Measurements from ENCODE around the gene PACRG.

The PACRG gene

DNA sequence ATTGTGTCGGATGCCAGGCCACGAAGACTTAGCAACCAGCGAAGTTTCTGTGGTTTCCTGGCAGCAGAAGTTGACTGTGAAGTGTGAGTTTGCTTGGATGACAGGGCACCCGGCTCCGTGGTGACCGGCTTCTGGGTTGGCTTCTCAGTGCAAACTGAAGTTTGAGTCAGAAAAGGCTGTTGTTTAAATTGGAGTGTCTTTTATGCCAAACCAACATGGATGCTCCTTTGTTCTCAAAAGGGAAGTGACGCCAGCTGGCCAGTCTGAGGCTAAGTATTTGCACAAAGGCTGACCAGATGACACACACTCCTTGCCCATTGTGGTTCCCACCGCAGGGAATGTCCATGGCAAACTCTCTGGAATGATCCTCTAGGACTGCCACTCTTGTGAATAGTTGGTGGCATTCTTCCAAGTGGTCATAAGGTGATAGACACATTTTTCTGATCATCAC, 521.9 kb downstream of the PACRG start:
- no peak overlapping the region for H3K4me3 ChIP-seq (ENCODE audit: control insufficient read depth, low read depth, low read length)
- TF ChIP-seq, protein P1, sequence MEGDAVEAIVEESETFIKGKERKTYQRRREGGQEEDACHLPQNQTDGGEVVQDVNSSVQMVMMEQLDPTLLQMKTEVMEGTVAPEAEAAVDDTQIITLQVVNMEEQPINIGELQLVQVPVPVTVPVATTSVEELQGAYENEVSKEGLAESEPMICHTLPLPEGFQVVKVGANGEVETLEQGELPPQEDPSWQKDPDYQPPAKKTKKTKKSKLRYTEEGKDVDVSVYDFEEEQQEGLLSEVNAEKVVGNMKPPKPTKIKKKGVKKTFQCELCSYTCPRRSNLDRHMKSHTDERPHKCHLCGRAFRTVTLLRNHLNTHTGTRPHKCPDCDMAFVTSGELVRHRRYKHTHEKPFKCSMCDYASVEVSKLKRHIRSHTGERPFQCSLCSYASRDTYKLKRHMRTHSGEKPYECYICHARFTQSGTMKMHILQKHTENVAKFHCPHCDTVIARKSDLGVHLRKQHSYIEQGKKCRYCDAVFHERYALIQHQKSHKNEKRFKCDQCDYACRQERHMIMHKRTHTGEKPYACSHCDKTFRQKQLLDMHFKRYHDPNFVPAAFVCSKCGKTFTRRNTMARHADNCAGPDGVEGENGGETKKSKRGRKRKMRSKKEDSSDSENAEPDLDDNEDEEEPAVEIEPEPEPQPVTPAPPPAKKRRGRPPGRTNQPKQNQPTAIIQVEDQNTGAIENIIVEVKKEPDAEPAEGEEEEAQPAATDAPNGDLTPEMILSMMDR (IDR thresholded peaks at IDR 0.05; ENCODE audit: control insufficient read depth, insufficient read depth, low read depth, low read length, missing control alignments): no peak
- DNase-seq (ENCODE audit: low read depth): no peak

DNA sequence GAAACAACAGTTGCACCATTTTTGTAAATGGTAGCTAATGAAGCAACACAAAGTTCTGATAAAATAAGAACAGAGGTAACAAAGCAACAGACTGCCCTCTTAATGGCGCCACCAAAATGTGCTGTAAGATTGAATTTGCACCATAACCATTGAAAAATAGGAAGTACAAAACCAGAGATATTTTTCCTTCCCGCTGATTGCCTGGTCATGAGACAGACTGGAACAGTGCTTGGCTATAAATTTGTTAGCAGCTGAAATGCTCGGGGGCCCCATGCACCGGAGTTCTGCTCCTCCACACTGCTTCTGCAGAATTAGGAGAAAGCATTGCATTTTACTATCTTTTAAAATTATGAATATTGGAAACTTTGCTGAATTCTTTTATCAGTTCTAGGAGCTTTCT, 522.3 kb downstream of the PACRG start:
- no peak for DNase-seq (ENCODE audit: low read depth)
- no peak overlapping the region for H3K4me3 ChIP-seq (ENCODE audit: control insufficient read depth, low read depth, low read length)
- TF ChIP-seq, protein P1 (IDR thresholded peaks at IDR 0.05; ENCODE audit: control insufficient read depth, insufficient read depth, low read depth, low read length, missing control alignments): no peak

DNA sequence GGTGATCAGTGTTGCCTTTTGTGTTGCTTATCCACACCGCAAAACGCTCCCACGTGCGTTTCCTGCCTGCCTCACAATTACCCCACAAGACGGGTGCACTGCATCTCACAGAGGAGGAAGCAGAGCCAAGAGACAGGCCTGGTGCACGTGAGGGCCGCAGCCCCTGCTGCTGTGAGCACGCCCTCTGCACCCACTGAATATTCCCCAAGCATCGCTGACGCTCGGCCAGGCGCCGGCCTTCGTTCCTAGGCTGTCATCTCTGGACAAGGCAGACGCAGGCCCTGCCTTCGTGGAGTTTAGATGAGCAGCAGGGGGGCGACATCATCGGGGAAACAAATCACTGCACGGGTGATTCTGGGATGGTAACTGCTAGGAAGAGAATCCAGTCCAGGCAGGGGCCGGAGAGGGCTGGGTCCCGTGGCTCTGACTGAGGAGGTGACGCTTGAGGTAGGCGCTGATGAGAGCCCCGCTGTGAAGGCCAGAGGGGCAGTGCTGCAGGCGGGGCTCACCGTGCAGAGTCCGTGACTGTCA, 524.4 kb downstream of the PACRG start:
- H3K4me3 ChIP-seq (ENCODE audit: control insufficient read depth, low read depth, low read length): no peak overlapping the region
- no peak for DNase-seq (ENCODE audit: low read depth)

DNA sequence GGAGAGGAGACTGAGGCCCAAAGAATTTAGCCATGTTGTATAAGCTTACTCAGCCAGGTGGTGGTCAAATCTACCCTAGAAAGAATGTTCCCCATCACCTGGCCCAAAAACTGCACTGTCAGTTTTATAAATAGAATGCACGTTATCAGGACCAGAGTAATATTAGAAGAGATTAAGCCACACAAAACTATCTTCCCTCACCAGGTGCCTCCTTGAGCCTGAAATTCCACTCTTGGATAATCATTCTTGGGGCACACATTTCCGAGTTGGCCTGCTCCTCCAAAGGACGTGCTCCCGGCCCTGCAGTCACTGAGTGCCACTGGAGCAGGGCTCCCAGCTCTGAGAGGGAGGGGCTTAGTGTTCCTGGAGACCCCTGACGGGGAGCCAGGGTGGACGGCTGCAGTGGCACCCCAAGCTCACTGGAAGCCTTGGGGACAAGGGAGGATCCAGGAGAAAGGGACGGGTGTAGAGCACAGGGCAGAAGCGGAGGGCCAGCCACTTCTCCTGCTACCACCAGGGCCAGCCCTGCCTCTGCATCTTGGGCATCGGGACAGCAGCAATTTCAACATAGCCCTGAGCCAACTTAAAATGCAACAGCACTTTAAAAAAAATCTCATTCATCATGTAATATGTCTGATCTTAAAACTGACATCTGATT, 525.9 kb downstream of the PACRG start:
- TF ChIP-seq, protein P1 (IDR thresholded peaks at IDR 0.05; ENCODE audit: control insufficient read depth, insufficient read depth, low read depth, low read length, missing control alignments): no peak
- no peak overlapping the region for H3K4me3 ChIP-seq (ENCODE audit: control insufficient read depth, low read depth, low read length)
- no peak for DNase-seq (ENCODE audit: low read depth)

More for the DNA sequence above, 524.4 kb downstream of the PACRG start:
- TF ChIP-seq, protein P1 (IDR thresholded peaks at IDR 0.05; ENCODE audit: control insufficient read depth, insufficient read depth, low read depth, low read length, missing control alignments): no peak

DNA sequence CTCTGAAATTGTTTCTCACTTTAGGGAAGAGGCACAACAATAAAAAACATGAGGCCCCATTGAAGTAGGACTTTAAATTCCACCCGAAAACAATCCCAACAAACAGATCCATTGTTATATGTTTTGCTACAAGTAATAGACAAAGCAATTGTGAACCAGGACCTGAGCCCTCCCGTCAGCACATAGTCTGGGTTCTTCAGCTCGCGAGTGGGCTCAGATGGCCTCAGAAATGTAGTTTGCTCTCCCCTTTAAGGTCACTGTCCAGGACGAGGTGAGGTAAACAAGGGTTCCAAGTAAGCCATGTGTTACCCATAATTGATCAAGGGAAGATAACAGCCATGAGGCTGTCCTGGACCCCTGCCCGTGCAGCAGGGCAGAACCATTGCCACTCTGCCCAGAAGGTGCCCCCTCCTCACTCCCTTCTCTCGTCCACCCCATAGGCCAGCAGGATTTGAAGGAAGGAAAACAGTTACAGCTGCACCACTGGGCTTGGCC, 526.6 kb downstream of the PACRG start:
- DNase-seq (ENCODE audit: low read depth): no peak
- H3K4me3 ChIP-seq (ENCODE audit: control insufficient read depth, low read depth, low read length): no peak overlapping the region
- TF ChIP-seq, protein P1 (IDR thresholded peaks at IDR 0.05; ENCODE audit: control insufficient read depth, insufficient read depth, low read depth, low read length, missing control alignments): no peak

DNA sequence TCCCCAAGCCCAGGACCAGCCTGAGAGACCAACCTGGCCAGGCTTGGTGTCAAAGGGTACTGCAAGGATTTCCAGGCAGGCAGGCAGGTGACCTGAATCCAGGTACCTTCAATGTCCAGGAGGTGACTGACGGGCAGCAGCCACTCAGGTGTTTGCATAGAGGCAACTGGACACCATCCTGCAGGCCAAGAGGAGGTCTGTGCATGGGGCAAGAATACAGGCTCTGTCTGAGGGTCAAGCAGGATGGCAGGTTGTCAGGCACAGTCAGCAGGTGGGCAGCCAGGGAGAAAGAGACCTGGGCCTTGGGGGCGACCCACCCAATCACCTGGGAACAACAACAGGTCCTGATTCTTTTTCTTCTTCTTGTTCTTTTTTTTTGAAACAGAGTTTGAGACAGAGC, 527.5 kb downstream of the PACRG start:
- DNase-seq (ENCODE audit: low read depth): no peak
- TF ChIP-seq, protein P1 (IDR thresholded peaks at IDR 0.05; ENCODE audit: control insufficient read depth, insufficient read depth, low read depth, low read length, missing control alignments): no peak
- H3K4me3 ChIP-seq (ENCODE audit: control insufficient read depth, low read depth, low read length): no peak overlapping the region
